Measurements from ENCODE around the gene MED29.

- TF ChIP-seq, protein P1, sequence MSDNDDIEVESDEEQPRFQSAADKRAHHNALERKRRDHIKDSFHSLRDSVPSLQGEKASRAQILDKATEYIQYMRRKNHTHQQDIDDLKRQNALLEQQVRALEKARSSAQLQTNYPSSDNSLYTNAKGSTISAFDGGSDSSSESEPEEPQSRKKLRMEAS (IDR thresholded peaks at IDR 0.05) = no peak
- TF ChIP-seq CEBPB (IDR thresholded peaks at IDR 0.05) = no peak
- no peak for TF ChIP-seq ZBTB7A (IDR thresholded peaks at IDR 0.05; ENCODE audit: low read depth)
- TF ChIP-seq REST (IDR thresholded peaks at IDR 0.05; ENCODE audit: low read depth) = no peak
- no peak for TF ChIP-seq EP300 (IDR thresholded peaks at IDR 0.05; ENCODE audit: borderline replicate concordance)
Observed at GRCh38 chr19:39405958-39406655, 14.9 kb downstream of the MED29 start.

Measured in Ishikawa (cell line).